Measurements from ENCODE around the gene PIK3IP1. TPM values are rescaled to one million over a fixed set of nuclear protein-coding genes. Genes with fewer than 3 reads are reported as not detected.

The PIK3IP1 gene
- total RNA-seq, 1 donor from 2014 or later = 4.7 TPM

DNA sequence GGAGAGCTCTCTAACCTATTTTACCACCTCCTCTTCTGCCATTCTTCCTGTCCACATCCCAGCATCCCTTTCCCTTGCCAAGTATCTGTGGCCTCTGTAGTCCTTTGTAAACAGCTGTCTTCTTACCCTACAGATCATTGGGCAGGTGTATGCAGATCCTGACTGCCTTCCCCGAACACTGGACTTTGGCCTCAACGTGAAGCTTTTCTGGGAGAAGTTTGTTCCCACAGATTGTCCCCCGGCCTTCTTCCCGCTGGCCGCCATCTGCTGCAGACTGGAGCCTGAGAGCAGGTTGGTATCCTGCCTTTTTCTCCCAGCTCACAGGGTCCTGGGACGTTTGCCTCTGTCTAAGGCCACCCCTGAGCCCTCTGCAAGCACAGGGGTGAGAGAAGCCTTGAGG lies 17.3 kb downstream of the PIK3IP1 start:
- Mint-ChIP-seq H3K27me3 (ENCODE audit: insufficient read depth, low read depth) (peaks cover 3% of the 10 kb centered on the region), H3K9me3 (no peaks in the 10 kb centered on the region), H3K4me1 (peaks cover 4% of the 10 kb centered on the region), H3K36me3 (peaks cover 4% of the 10 kb centered on the region), H3K27ac (no peak overlapping the region), H3K4me3 (no peak overlapping the region)
- Histone ChIP-seq H4K20me1 (ENCODE audit: low read depth) (no peaks in the 10 kb centered on the region), H3K4me1 (peaks cover 2% of the 10 kb centered on the region), H3K9me3 (ENCODE audit: low read depth) (no peaks in the 10 kb centered on the region), H3K4me3 (no peak overlapping the region), H3K36me3 (no peaks in the 10 kb centered on the region), H3K9ac (no peak overlapping the region), H3F3A (ENCODE audit: low read depth) (peaks cover 9% of the 10 kb centered on the region), H3K4me2 (no peak overlapping the region), H2AFZ (replicated peaks) (no peak overlapping the region), H3K27me3 (no peaks in the 10 kb centered on the region), H3K27ac (no peak overlapping the region), H3K79me2 (ENCODE audit: low read depth) (no peaks in the 10 kb centered on the region)
- DNase-seq (ENCODE audit: low spot score) = no peak
- TF ChIP-seq, protein P1, sequence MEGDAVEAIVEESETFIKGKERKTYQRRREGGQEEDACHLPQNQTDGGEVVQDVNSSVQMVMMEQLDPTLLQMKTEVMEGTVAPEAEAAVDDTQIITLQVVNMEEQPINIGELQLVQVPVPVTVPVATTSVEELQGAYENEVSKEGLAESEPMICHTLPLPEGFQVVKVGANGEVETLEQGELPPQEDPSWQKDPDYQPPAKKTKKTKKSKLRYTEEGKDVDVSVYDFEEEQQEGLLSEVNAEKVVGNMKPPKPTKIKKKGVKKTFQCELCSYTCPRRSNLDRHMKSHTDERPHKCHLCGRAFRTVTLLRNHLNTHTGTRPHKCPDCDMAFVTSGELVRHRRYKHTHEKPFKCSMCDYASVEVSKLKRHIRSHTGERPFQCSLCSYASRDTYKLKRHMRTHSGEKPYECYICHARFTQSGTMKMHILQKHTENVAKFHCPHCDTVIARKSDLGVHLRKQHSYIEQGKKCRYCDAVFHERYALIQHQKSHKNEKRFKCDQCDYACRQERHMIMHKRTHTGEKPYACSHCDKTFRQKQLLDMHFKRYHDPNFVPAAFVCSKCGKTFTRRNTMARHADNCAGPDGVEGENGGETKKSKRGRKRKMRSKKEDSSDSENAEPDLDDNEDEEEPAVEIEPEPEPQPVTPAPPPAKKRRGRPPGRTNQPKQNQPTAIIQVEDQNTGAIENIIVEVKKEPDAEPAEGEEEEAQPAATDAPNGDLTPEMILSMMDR (IDR thresholded peaks at IDR 0.05) = no peak
- no peak for TF ChIP-seq EZH2 (IDR thresholded peaks at IDR 0.05)
- TF ChIP-seq EZH2phosphoT487 (IDR thresholded peaks at IDR 0.05) = no peak

DNA sequence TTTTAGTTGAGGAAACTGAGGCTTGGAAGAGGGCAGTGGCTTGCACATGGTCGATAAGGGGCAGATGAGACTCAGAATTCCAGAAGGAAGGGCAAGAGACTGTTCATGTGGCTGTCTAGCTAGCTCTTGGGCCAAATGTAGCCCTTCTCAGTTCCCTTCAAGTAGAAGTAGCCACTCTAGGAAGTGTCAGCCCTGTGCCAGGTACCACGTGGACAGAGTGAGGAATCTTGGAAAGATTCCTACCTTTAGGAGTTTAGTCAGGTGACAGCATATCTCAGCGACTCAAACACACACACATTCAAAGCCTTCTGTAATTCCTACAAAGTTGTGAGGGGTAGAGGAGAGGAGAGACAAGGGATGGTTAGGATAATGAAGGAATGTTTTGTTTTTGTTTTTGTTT lies 18.3 kb downstream of the PIK3IP1 start:
- H3K4me3 Mint-ChIP-seq = no peak overlapping the region
- no peak overlapping the region for H3K9ac ChIP-seq
- H3K9me3 ChIP-seq (ENCODE audit: low read depth) = no peaks in the 10 kb centered on the region
- no peak overlapping the region for H3K27ac ChIP-seq
- no peak overlapping the region for H3K27ac Mint-ChIP-seq
- no peak overlapping the region for H3K4me3 ChIP-seq
- H3K79me2 ChIP-seq (ENCODE audit: low read depth) = no peaks in the 10 kb centered on the region
- no peaks in the 10 kb centered on the region for H3K9me3 Mint-ChIP-seq
- H3F3A ChIP-seq (ENCODE audit: low read depth) = peaks cover 9% of the 10 kb centered on the region
- H2AFZ ChIP-seq (replicated peaks) = no peak overlapping the region
- no peaks in the 10 kb centered on the region for H3K27me3 ChIP-seq
- H3K36me3 ChIP-seq = no peaks in the 10 kb centered on the region
- H3K4me1 Mint-ChIP-seq = peaks cover 7% of the 10 kb centered on the region
- TF ChIP-seq, protein P1 (IDR thresholded peaks at IDR 0.05) = no peak
- TF ChIP-seq EZH2phosphoT487 (IDR thresholded peaks at IDR 0.05) = no peak
- no peak for TF ChIP-seq EZH2 (IDR thresholded peaks at IDR 0.05)
- peaks cover 3% of the 10 kb centered on the region for H3K27me3 Mint-ChIP-seq (ENCODE audit: insufficient read depth, low read depth)
- DNase-seq (ENCODE audit: low spot score) = no peak
- H3K36me3 Mint-ChIP-seq = peaks cover 4% of the 10 kb centered on the region
- H3K4me1 ChIP-seq = peaks cover 2% of the 10 kb centered on the region
- H4K20me1 ChIP-seq (ENCODE audit: low read depth) = no peaks in the 10 kb centered on the region
- H3K4me2 ChIP-seq = no peak overlapping the region

DNA sequence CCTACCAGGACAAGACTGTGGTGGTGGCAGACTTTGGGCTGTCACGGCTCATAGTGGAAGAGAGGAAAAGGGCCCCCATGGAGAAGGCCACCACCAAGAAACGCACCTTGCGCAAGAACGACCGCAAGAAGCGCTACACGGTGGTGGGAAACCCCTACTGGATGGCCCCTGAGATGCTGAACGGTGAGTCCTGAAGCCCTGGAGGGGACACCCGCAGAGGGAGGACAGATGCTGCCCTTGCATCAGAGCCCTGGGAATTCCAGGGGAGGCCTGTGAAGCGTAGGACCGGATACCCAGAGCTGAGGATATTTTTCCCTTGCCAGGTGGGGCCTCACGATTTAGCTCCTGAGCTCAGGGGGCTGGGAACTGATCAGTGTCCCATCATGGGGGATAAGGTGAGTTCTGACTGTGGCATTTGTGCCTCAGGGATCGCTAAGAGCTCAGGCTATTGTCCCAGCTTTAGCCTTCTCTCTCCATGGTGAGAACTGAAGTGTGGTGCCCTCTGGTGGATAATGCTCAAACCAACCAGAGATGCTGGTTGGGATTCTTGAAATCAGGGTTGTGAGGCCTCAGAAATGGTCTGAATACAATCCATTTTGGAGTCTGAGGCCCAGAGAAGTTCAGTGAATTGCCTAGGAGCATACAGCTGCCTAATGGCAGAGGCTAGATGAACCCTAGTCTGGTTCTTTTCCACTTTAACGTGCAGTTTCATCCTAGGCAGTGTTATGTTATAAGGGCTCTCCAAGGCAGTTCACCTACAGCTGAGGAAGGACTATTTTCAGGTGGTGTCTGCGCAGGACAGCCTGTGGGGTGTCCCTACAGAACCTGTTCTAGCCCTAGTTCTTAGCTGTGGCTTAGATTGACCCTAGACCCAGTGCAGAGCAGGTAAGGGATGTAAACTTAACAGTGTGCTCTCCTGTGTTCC lies 19.5 kb downstream of the PIK3IP1 start:
- H3K4me1 ChIP-seq = peaks cover 2% of the 10 kb centered on the region
- peak overlapping the region; percentile 46 for H3K27ac Mint-ChIP-seq
- no peak overlapping the region for H3K9ac ChIP-seq
- H3K27me3 ChIP-seq = no peaks in the 10 kb centered on the region
- H3K9me3 Mint-ChIP-seq = no peaks in the 10 kb centered on the region
- H3K9me3 ChIP-seq (ENCODE audit: low read depth) = no peaks in the 10 kb centered on the region
- H3K4me3 Mint-ChIP-seq = no peak overlapping the region
- no peaks in the 10 kb centered on the region for H3K79me2 ChIP-seq (ENCODE audit: low read depth)
- peaks cover 3% of the 10 kb centered on the region for H3K4me1 Mint-ChIP-seq
- no peak overlapping the region for H3K4me2 ChIP-seq
- H3K4me3 ChIP-seq = no peak overlapping the region
- H3K27ac ChIP-seq = no peak overlapping the region
- peaks cover 7% of the 10 kb centered on the region for H3K36me3 Mint-ChIP-seq
- TF ChIP-seq EZH2 (IDR thresholded peaks at IDR 0.05) (no peak), EZH2phosphoT487 (IDR thresholded peaks at IDR 0.05) (no peak)
- TF ChIP-seq, protein P1 (IDR thresholded peaks at IDR 0.05) = peak; percentile 81
- peaks cover 3% of the 10 kb centered on the region for H3K27me3 Mint-ChIP-seq (ENCODE audit: insufficient read depth, low read depth)
- peaks cover 9% of the 10 kb centered on the region for H3F3A ChIP-seq (ENCODE audit: low read depth)
- no peaks in the 10 kb centered on the region for H3K36me3 ChIP-seq
- no peak overlapping the region for H2AFZ ChIP-seq (replicated peaks)
- DNase-seq (ENCODE audit: low spot score) = peak; percentile 89
- no peaks in the 10 kb centered on the region for H4K20me1 ChIP-seq (ENCODE audit: low read depth)
